ENCODE data around the gene DEFB125.

The DEFB125 gene, protein sequence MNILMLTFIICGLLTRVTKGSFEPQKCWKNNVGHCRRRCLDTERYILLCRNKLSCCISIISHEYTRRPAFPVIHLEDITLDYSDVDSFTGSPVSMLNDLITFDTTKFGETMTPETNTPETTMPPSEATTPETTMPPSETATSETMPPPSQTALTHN

GRCh38 chr20:87401-87800 lies at the start of gene DEFB125:
Gene DEFB125 (plus strand): TSS chr20:87672. CDS start chr20:87710, 38 bp downstream.
- no peak for DNase-seq (ENCODE audit: low spot score)
- TF ChIP-seq, protein P1, sequence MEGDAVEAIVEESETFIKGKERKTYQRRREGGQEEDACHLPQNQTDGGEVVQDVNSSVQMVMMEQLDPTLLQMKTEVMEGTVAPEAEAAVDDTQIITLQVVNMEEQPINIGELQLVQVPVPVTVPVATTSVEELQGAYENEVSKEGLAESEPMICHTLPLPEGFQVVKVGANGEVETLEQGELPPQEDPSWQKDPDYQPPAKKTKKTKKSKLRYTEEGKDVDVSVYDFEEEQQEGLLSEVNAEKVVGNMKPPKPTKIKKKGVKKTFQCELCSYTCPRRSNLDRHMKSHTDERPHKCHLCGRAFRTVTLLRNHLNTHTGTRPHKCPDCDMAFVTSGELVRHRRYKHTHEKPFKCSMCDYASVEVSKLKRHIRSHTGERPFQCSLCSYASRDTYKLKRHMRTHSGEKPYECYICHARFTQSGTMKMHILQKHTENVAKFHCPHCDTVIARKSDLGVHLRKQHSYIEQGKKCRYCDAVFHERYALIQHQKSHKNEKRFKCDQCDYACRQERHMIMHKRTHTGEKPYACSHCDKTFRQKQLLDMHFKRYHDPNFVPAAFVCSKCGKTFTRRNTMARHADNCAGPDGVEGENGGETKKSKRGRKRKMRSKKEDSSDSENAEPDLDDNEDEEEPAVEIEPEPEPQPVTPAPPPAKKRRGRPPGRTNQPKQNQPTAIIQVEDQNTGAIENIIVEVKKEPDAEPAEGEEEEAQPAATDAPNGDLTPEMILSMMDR (IDR thresholded peaks at IDR 0.05; ENCODE audit: extremely low read depth, missing control alignments), result no peak

DNA sequence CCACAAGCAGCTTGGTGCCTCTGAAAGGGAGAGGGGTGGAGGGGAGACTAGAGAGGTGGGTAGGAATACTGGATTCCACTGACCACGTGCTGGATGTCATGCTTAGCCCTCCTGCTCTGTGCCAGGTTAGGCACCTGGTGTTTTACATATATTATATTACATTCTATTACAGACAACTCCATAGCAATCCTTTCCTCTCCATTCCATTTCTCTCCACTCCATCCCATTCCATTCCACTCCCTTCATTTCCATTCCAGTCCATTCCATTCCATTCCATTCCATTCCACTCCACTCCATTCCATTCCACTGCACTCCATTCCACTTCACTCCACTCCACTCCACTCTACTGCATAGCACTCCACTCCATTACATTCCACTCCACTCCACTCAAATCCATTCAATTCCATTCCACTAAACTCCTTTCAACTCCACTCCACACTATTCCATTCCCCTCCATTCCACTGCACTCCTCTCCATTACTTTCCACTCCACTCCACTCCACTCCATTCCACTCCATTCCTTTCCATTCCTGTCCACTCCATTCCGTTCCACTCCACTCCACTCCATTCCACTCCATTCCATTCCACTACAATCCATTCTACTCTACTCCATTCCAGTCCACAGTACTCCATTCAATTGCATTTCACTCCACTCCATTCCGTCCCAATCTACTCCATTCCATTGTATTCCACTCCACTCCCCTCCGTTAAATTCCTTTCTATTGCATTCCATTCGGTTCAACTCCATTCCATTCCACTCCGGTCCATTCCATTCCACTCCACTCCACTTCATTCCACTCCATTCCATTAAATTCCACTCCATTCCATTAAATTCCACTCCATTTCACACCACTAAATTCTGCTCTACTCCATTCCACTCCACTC lies 27.2 kb upstream of the DEFB125 start:
- TF ChIP-seq, protein P1 (IDR thresholded peaks at IDR 0.05; ENCODE audit: extremely low read depth, missing control alignments), result no peak

DNA sequence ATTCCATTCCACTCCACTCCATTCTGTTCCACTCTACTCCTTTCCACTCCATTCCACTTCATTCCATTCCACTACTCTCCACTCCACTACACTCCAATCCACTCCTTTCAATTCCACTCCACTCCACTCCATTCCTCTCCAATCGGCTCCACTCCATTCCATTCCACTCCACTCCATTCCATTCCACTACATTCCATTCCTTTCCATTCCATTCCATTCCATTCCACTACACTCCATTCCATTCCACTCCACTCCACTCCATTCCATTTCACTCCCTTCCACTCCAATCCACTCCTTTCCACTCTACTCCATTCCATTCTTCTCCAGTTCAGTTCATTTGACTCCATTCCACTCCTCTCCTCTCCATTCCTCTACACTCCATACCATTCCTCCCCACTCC lies 26.2 kb upstream of the DEFB125 start:
- TF ChIP-seq, protein P1 (IDR thresholded peaks at IDR 0.05; ENCODE audit: extremely low read depth, missing control alignments), result no peak

More for the DNA sequence above, 27.2 kb upstream of the DEFB125 start:
- no peak for DNase-seq (ENCODE audit: low spot score)

GRCh38 chr20:61757-62156 lies 25.7 kb upstream of the DEFB125 start:
- DNase-seq (ENCODE audit: low spot score), result no peak
- TF ChIP-seq, protein P1 (IDR thresholded peaks at IDR 0.05; ENCODE audit: extremely low read depth, missing control alignments), result no peak

More for the DNA sequence above, 26.2 kb upstream of the DEFB125 start:
- DNase-seq (ENCODE audit: low spot score), result no peak

GRCh38 chr20:62487-62886 lies 25.0 kb upstream of the DEFB125 start:
- TF ChIP-seq, protein P1 (IDR thresholded peaks at IDR 0.05; ENCODE audit: extremely low read depth, missing control alignments), result no peak

DNA sequence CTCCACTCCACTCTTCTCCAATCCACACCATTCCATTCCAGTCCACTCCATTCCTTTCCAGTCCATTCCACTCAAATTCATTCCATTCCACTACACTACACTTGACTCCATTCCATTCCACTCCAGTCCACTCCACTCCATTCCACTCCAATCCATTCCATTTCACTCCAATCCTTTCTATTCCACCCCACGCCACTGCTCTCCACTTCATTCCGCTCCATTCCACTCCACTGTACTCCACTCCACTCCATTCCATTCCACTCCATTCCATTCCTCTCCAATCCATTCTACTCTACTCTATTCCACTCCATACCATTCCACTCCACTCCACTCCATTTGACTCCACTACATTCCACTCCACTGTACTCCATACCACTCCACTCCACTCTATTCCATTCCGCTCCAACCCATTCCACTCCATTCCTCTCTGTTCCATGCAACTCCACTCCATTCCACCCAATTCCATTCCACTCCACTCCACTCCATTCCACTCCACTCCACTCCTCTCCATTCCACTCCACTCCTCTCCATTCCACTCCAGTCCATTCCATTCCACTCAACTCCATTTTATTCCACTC lies 23.4 kb upstream of the DEFB125 start:
- no peak for DNase-seq (ENCODE audit: low spot score)
- TF ChIP-seq, protein P1 (IDR thresholded peaks at IDR 0.05; ENCODE audit: extremely low read depth, missing control alignments), result no peak

More at GRCh38 chr20:62487-62886, 25.0 kb upstream of the DEFB125 start:
- DNase-seq (ENCODE audit: low spot score), result no peak

Measured in GM20000 (cell line).